KMS-11 (cell line): ENCODE results near the gene MED17.

Source experiments
- H2AFZ ChIP-seq: fragments of 200-600 bp; sonication (generic); 2 replicates; pipeline ENCODE4 v1.6.1; 2016; ENCODE audit warnings: antibody characterized with exemption, mixed run types, low read depth
- H3K27ac ChIP-seq: fragments of 200-600 bp; sonication (generic); 2 replicates; pipeline ENCODE4 v1.6.1; 2016; ENCODE audit warnings: mild to moderate bottlenecking, mixed run types
- H3K27me3 ChIP-seq: fragments of 200-600 bp; sonication (generic); 2 replicates; pipeline ENCODE4 v1.6.1; 2017; ENCODE audit warnings: mild to moderate bottlenecking, low read depth, mixed run types, moderate library complexity; ENCODE audit not compliant: insufficient read depth
- H3K36me3 ChIP-seq: fragments of 200-600 bp; sonication (generic); 2 replicates; pipeline ENCODE4 v1.6.1; 2017; ENCODE audit warnings: mild to moderate bottlenecking, mixed run types; ENCODE audit not compliant: insufficient read depth
- H3K4me1 ChIP-seq: fragments of 200-600 bp; sonication (generic); 2 replicates; pipeline ENCODE4 v1.6.1; 2016; ENCODE audit warnings: mild to moderate bottlenecking, low read depth, mixed run types; ENCODE audit not compliant: poor library complexity, severe bottlenecking
- H3K4me2 ChIP-seq: fragments of 200-600 bp; sonication (generic); 2 replicates; pipeline ENCODE4 v1.7.0; 2016; ENCODE audit warnings: mild to moderate bottlenecking, mixed run types
- H3K4me3 ChIP-seq: fragments of 200-600 bp; sonication (generic); IDR thresholded peaks from 2 replicates; pipeline ENCODE4 v1.6.1; 2017; ENCODE audit warnings: low read depth, low read length, mixed read lengths; ENCODE audit not compliant: insufficient read depth
- H3K79me2 ChIP-seq: fragments of 200-600 bp; sonication (generic); 2 replicates; pipeline ENCODE4 v1.6.1; 2016; ENCODE audit warnings: low read depth, mixed run types; ENCODE audit not compliant: insufficient read depth
- H3K9ac ChIP-seq: fragments of 200-600 bp; sonication (generic); 2 replicates; pipeline ENCODE4 v1.6.1; 2016; ENCODE audit warnings: mild to moderate bottlenecking, mixed run types
- H4K20me1 ChIP-seq: fragments of 200-600 bp; sonication (generic); 2 replicates; pipeline ENCODE4 v1.6.1; 2016; ENCODE audit warnings: mild to moderate bottlenecking, mixed run types; ENCODE audit not compliant: insufficient read depth
- CTCF ChIP-seq: fragments of 200-600 bp; sonication (generic); conservative IDR thresholded peaks from 2 replicates; pipeline ENCODE4 v1.6.1; 2017; ENCODE audit warnings: low read depth, mild to moderate bottlenecking, antibody characterized with exemption, low read length, moderate library complexity, mixed read lengths

The MED17 gene

GRCh38 chr11:93831343-93832127, 47.5 kb downstream of the MED17 start:
- no peak overlapping the region for H2AFZ ChIP-seq

GRCh38 chr11:93832780-93833179, 48.7 kb downstream of the MED17 start:
- no peaks in the 10 kb centered on the region for H3K4me1 ChIP-seq
- H3K27me3 ChIP-seq: no peaks in the 10 kb centered on the region
- no peak for TF ChIP-seq CTCF
- H3K4me2 ChIP-seq: no peak overlapping the region
- no peaks in the 10 kb centered on the region for H4K20me1 ChIP-seq
- no peak overlapping the region for H3K27ac ChIP-seq
- H3K4me3 ChIP-seq: no peak overlapping the region
- no peak overlapping the region for H3K9ac ChIP-seq
- no peak overlapping the region for H2AFZ ChIP-seq
- H3K36me3 ChIP-seq: no peaks in the 10 kb centered on the region
- no peaks in the 10 kb centered on the region for H3K79me2 ChIP-seq

More at GRCh38 chr11:93831343-93832127, 47.5 kb downstream of the MED17 start:
- Histone ChIP-seq H3K4me1 (no peaks in the 10 kb centered on the region), H3K9ac (no peak overlapping the region), H3K79me2 (no peaks in the 10 kb centered on the region), H4K20me1 (no peaks in the 10 kb centered on the region), H3K4me3 (no peak overlapping the region), H3K36me3 (no peaks in the 10 kb centered on the region), H3K27me3 (no peaks in the 10 kb centered on the region), H3K27ac (no peak overlapping the region), H3K4me2 (no peak overlapping the region)
- TF ChIP-seq CTCF: no peak

GRCh38 chr11:93838967-93839366, 54.9 kb downstream of the MED17 start:
- Histone ChIP-seq H3K9ac (no peak overlapping the region), H3K27ac (no peak overlapping the region), H3K4me1 (no peaks in the 10 kb centered on the region), H3K4me3 (no peak overlapping the region), H4K20me1 (no peaks in the 10 kb centered on the region), H2AFZ (no peak overlapping the region), H3K79me2 (no peaks in the 10 kb centered on the region), H3K4me2 (no peak overlapping the region), H3K27me3 (no peaks in the 10 kb centered on the region), H3K36me3 (no peaks in the 10 kb centered on the region)
- TF ChIP-seq CTCF: no peak

- H3K9ac ChIP-seq: no peak overlapping the region
- H3K4me2 ChIP-seq: no peak overlapping the region
- H3K4me1 ChIP-seq: no peaks in the 10 kb centered on the region
- no peak overlapping the region for H3K4me3 ChIP-seq
- H2AFZ ChIP-seq: no peak overlapping the region
- H3K27ac ChIP-seq: no peak overlapping the region
- no peaks in the 10 kb centered on the region for H3K36me3 ChIP-seq
- H3K27me3 ChIP-seq: no peaks in the 10 kb centered on the region
- TF ChIP-seq CTCF: no peak
- no peaks in the 10 kb centered on the region for H4K20me1 ChIP-seq
- no peaks in the 10 kb centered on the region for H3K79me2 ChIP-seq
These were observed 56.1 kb downstream of the MED17 start for GRCh38 chr11:93840180-93840579.
